ENCODE measurements around the gene ERN2. TPM values are rescaled to one million over a fixed set of nuclear protein-coding genes. Genes with fewer than 3 reads are reported as not detected.
A peak's percentile ranks its signal among the peaks of the same experiment; 100 is the strongest.

ERN2 gene
- total RNA-seq, 1 experiment from 2014 or later, result 0.47 TPM

DNA sequence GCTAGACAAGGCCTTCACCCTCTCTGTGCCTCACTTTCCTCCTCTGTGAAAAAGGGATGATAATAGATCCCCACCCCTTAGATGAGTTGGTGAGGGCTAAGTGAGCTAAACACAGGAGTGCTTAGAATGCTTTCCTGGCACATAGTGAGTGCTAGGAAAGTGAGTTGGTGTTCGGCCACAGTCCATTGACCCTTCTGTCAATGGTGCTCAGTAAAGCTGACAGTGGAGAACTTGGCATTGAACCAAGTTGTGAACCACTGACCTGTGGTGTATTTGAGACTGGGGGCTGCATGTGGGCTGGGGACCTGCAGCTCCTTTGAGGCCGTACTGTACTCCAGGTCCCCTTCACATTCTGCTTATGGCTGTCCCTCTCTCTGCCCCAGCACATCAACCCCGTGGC, 29.5 kb downstream of the ERN2 start:
- Histone ChIP-seq H3K4me1 (ENCODE audit: control insufficient read depth in 1 of 2, insufficient read depth in 2 of 2, low read length in 2 of 2) (peaks cover 3 to 10% of the 10 kb centered on the region in 2 experiments; a peak in 3 of 4 replicates), H3K27me3 (ENCODE audit: insufficient read depth, low read length) (no peaks in the 10 kb centered on the region), H3K4me2 (ENCODE audit: low read length) (no peak overlapping the region), H3K36me3 (ENCODE audit: control insufficient read depth in 1 of 2, insufficient read depth in 2 of 2, low read length in 2 of 2) (peaks cover 67 to 73% of the 10 kb centered on the region in 2 experiments), H3K27ac (ENCODE audit: low read depth, low read length) (no peak overlapping the region), H3K9me2 (ENCODE audit: insufficient read depth) (no peaks in the 10 kb centered on the region), H3K9me3 (ENCODE audit: control insufficient read depth in 1 of 2, insufficient read depth in 1 of 2, low read depth in 1 of 2, low read length in 2 of 2) (no peaks in the 10 kb centered on the region), H3K9ac (ENCODE audit: low read length) (no peak overlapping the region), H3K79me2 (ENCODE audit: insufficient read depth, low read length) (peaks cover 86% of the 10 kb centered on the region), H2AFZ (ENCODE audit: low read depth, low read length, poor library complexity, severe bottlenecking) (no peak overlapping the region), H3K4me3 (replicated peaks in 1 of 2; ENCODE audit: low read depth in 1 of 2, low read length in 2 of 2) (no peak overlapping the region), H4K20me1 (ENCODE audit: insufficient read depth) (peaks cover 6% of the 10 kb centered on the region; the same call in 1 of the 2 replicates)
- no peak for ATAC-seq
- no peak for DNase-seq (ENCODE audit: low read depth, low spot score)
- CTCF ChIA-PET, result interaction anchor here (0.7 kb wide), 1 partner anchor 334 kb away, joined by 4 read pairs; no protein-coding TSS in a partner anchor
- TF ChIP-seq JUND (IDR thresholded peaks at IDR 0.05) (no peak), POLR2AphosphoS5 (IDR thresholded peaks at IDR 0.05; ENCODE audit: low read depth, low read length) (peak; percentile 26; the same call in 1 of the 2 replicates)
- intact Hi-C loops (cut with micrococcal nuclease), result no loop called here
- BruUV-seq (replicated peaks), result no TSS peak
- POLR2A ChIA-PET, result no interaction called here
- RAD21 ChIA-PET (ENCODE audit: low non-redundant PET in 1 of 2, low total read pairs in 2 of 2, uncharacterized antibody in 2 of 2, unreplicated experiment in 2 of 2), result no interaction called here

DNA sequence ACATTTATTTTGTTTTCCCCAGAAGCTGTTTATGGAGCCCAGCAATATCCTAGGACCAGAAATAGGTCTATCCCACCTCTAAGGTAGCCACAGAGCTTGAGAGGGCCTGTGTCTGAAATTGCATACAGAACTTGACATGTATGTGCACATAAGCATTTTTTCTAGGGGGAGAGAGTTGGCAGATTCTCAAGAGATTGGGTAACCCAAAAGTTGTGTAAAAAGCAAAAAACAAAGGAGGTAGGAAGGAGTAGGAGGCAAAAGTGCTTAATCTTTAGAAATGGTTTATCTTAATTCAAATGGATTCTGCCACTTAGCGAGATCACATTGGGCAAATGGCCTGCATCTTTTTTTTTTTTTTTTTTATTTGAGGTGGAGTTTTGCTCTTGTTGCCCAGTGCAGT, 30.8 kb downstream of the ERN2 start:
- H3K4me3 ChIP-seq (replicated peaks in 1 of 2; ENCODE audit: low read depth in 1 of 2, low read length in 2 of 2), result no peak overlapping the region
- ChIA-PET RAD21 (ENCODE audit: low non-redundant PET in 1 of 2, low total read pairs in 2 of 2, uncharacterized antibody in 2 of 2, unreplicated experiment in 2 of 2) (no interaction called here), POLR2A (no interaction called here), CTCF (no interaction called here)
- H3K4me2 ChIP-seq (ENCODE audit: low read length), result no peak overlapping the region
- H3K9me3 ChIP-seq (ENCODE audit: control insufficient read depth in 1 of 2, insufficient read depth in 1 of 2, low read depth in 1 of 2, low read length in 2 of 2), result no peaks in the 10 kb centered on the region
- TF ChIP-seq ELF1 (IDR thresholded peaks at IDR 0.05; ENCODE audit: borderline replicate concordance, low read depth), result no peak
- TF ChIP-seq ZNF274 (IDR thresholded peaks at IDR 0.05; ENCODE audit: low read depth, low read length), result no peak
- H2AFZ ChIP-seq (ENCODE audit: low read depth, low read length, poor library complexity, severe bottlenecking), result no peak overlapping the region
- H3K36me3 ChIP-seq (ENCODE audit: control insufficient read depth in 1 of 2, insufficient read depth in 2 of 2, low read length in 2 of 2), result peaks cover 56 to 59% of the 10 kb centered on the region in 2 experiments
- DNase-seq (ENCODE audit: low read depth, low spot score) (no peak), ATAC-seq (no peak)
- H3K27ac ChIP-seq (ENCODE audit: low read depth, low read length), result no peak overlapping the region
- H3K79me2 ChIP-seq (ENCODE audit: insufficient read depth, low read length), result peaks cover 83% of the 10 kb centered on the region
- H4K20me1 ChIP-seq (ENCODE audit: insufficient read depth), result peaks cover 6% of the 10 kb centered on the region; the same call in 1 of the 2 replicates
- H3K9me2 ChIP-seq (ENCODE audit: insufficient read depth), result no peaks in the 10 kb centered on the region
- intact Hi-C loops (cut with micrococcal nuclease), result no loop called here
- H3K27me3 ChIP-seq (ENCODE audit: insufficient read depth, low read length), result no peaks in the 10 kb centered on the region
- no TSS peak for BruUV-seq (replicated peaks)
- peaks cover 7 to 21% of the 10 kb centered on the region in 2 experiments; a peak in 3 of 4 replicates for H3K4me1 ChIP-seq (ENCODE audit: control insufficient read depth in 1 of 2, insufficient read depth in 2 of 2, low read length in 2 of 2)
- H3K9ac ChIP-seq (ENCODE audit: low read length), result no peak overlapping the region
